Kidney (tissue), 22 donors: Measurements from ENCODE around the gene GPR37. TPM values are rescaled to one million over a fixed set of nuclear protein-coding genes. Genes with fewer than 3 reads are reported as not detected.
A peak's percentile ranks its signal among the peaks of the same experiment; 100 is the strongest.

ENCODE experiments used
- DNase-seq, 5 donors: peaks; one replicate each; pipeline ENCODE4 v3.0.0-alpha.2; 2013 to 2020
- FAIRE-seq: peaks from 2 replicates; lab custom pipeline; 2012; peaks lifted over from hg19 to GRCh38; lab: Jason Lieb, UNC
- H3K27ac ChIP-seq, 2 donors: one replicate each; pipeline ENCODE4 v1.7.0; 2013; ENCODE audit warnings: low read depth in 2 of 2, low read length in 2 of 2, inconsistent platforms in 1 of 2
- H3K27me3 ChIP-seq: one replicate; pipeline ENCODE4 v1.7.1; 2013; ENCODE audit warnings: low read length, inconsistent platforms; ENCODE audit not compliant: control insufficient read depth, insufficient read depth
- H3K36me3 ChIP-seq, 3 donors: one replicate each; pipeline versions ENCODE4 v1.7.0 to v1.7.1; 2013; ENCODE audit warnings: low read length in 3 of 3, control low read depth in 1 of 3, inconsistent platforms in 1 of 3; ENCODE audit not compliant: insufficient read depth in 3 of 3, control insufficient read depth in 2 of 3
- H3K4me1 ChIP-seq, 3 donors: one replicate each; pipeline versions ENCODE4 v1.7.0 to v1.7.1; 2013; ENCODE audit warnings: low read length in 3 of 3, inconsistent platforms in 1 of 3, low read depth in 1 of 3; ENCODE audit not compliant: control insufficient read depth in 2 of 3, insufficient read depth in 2 of 3
- H3K4me3 ChIP-seq, 3 donors: one replicate each; pipeline versions ENCODE4 v1.7.0 to v1.8.1; 2013; ENCODE audit warnings: low read length in 3 of 3, control low read depth in 1 of 3, inconsistent platforms in 1 of 3
- H3K9ac ChIP-seq, 3 donors: one replicate each; pipeline versions ENCODE4 v1.7.0 to v1.7.1; 2013; ENCODE audit warnings: low read length in 3 of 3, control low read depth in 1 of 3, inconsistent platforms in 1 of 3
- H3K9me3 ChIP-seq, 3 donors: one replicate each; pipeline versions ENCODE4 v1.7.0 to v1.7.1; 2013; ENCODE audit warnings: low read length in 3 of 3, control low read depth in 1 of 3, inconsistent platforms in 1 of 3; ENCODE audit not compliant: control insufficient read depth in 2 of 3, insufficient read depth in 1 of 3
- intact Hi-C: fragments of 100-400 bp; cut with DNase I; formaldehyde crosslinking; loops from one replicate; pipeline ENCODE4 v1.11.1; 2022
- long read RNA-seq, 10 donors: library from polyadenylated mRNA in 1 of 10; unstranded in 1 of 10; transcript quantifications; one replicate each; pipeline ENCODE4 v2.0.0 and lab custom pipeline, GENCODE V29; 2021 to 2026
- polyA plus RNA-seq: library from polyadenylated mRNA; stranded (reverse); fragments of 350-450 nt; fragmentation: Illumina TruSeq; extraction: RNeasy Lipid Tissue Mini Kit (QIAGEN cat#74804); gene quantifications from one replicate; pipeline ENCODE4 v1.2.3, GENCODE V29; 2014; ENCODE audit warnings: low read depth, low replicate concordance; ENCODE audit not compliant: insufficient read depth
- total RNA-seq: library from RNA; stranded (reverse); fragmentation: NEBNext Ultra II Directional; extraction: Animal tissue kit (Norgen Biotek cat#: 25700); gene quantifications from one replicate; pipeline ENCODE4 v1.2.1, GENCODE V29; 2021
- TF ChIP-seq, protein P1 (sequence below): IDR thresholded peaks from 3 replicates; pipeline ENCODE4 v1.5.1; 2012; ENCODE audit warnings: mild to moderate bottlenecking, moderate library complexity, borderline replicate concordance; ENCODE audit not compliant: insufficient read depth; ENCODE audit errors: extremely low read depth
- donor health status: control.
- donor health status: control.
- donor health status: control.
- donor health status: control.
- donor health status: control.
- donor health status: DM: yes; HTN: yes; CAD: no.
- donor health status: Normal renal cell carcinoma (clear cell type).

The GPR37 gene, protein sequence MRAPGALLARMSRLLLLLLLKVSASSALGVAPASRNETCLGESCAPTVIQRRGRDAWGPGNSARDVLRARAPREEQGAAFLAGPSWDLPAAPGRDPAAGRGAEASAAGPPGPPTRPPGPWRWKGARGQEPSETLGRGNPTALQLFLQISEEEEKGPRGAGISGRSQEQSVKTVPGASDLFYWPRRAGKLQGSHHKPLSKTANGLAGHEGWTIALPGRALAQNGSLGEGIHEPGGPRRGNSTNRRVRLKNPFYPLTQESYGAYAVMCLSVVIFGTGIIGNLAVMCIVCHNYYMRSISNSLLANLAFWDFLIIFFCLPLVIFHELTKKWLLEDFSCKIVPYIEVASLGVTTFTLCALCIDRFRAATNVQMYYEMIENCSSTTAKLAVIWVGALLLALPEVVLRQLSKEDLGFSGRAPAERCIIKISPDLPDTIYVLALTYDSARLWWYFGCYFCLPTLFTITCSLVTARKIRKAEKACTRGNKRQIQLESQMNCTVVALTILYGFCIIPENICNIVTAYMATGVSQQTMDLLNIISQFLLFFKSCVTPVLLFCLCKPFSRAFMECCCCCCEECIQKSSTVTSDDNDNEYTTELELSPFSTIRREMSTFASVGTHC
- total RNA-seq, result 4.4 TPM
- 0.60 TPM for polyA plus RNA-seq
- long read RNA-seq, donor 1, result 0 reads
- long read RNA-seq, donor 2, partial matches to known transcripts, result 0 of 2 reads
- long read RNA-seq, donor 2, other reads (novel, unspliced or antisense), result 0 of 2 reads
- long read RNA-seq, donor 3, partial matches to known transcripts, result 0 of 2 reads
- long read RNA-seq, donor 3, other reads (novel, unspliced or antisense), result 0 of 2 reads
- long read RNA-seq, donor 4, partial matches to known transcripts, result 0 of 2 reads
- long read RNA-seq, donor 4, other reads (novel, unspliced or antisense), result 0 of 2 reads
- long read RNA-seq, donor 5, result 0 reads
- long read RNA-seq, donor 6, result 0 reads
- long read RNA-seq, donor 7, transcript GPR37-201 (2 exons, 3,021 nt), result major isoform, 10 of 10 reads
- long read RNA-seq, donor 7, partial matches to known transcripts, result 0 of 10 reads
- long read RNA-seq, donor 7, other reads (novel, unspliced or antisense), result 0 of 10 reads
- long read RNA-seq, donor 8, partial matches to known transcripts, result 0 of 1 reads
- long read RNA-seq, donor 8, other reads (novel, unspliced or antisense), result 0 of 1 reads
- long read RNA-seq, donor 9, result 0 reads
- long read RNA-seq, donor 10, result 0 reads

DNA sequence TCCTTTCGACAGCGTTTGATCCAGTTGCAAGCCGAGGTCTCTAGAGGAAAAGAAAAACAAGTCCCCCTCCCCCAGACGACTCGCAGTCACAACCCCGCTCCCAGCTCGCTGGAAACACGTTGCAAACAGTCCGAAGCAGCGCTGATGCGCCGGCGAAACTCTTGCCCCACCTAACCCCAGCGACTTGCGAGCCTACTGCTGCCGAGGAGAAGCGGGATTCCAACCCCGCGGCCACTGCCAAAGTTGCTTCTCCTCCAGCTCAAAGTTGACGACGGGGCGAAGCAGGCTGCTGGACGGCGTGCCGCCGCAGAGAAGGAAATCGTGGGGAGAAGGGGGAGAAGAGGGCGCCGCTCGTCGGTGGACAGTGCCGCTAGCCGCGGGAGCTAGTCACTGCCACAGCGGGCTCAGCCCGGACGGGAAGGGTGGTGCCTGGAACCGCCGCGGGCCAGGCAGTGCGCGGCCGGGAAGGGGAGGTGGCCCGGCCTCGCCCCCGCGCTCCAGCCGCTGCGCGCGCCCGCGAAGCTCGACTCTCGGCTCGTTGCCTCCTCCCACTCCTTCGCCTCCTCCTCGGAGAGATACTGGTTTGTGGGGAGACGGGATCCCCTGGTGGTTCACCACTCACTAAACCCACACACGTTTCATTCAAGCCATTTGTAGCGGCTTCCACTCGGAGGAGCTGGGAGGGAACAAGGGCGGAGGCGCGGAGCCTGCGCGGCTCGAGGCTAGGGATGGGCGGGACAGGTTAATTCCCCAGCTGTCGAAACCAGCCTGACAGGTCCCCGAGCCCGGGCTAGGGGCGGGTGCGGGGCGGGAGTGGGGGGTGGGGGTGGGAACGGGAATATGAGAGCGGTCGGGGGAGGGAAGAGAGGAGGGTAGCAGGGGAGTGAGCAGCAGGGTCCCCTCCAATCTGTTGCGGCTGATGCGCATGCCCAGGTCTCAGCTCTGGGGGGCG lies at the start of gene GPR37:
Gene GPR37, minus strand, starts transcription at position 392 of the 952 bp plus-strand sequence. CDS start 816 bp downstream, outside the sequence.
- TF ChIP-seq, protein P1, sequence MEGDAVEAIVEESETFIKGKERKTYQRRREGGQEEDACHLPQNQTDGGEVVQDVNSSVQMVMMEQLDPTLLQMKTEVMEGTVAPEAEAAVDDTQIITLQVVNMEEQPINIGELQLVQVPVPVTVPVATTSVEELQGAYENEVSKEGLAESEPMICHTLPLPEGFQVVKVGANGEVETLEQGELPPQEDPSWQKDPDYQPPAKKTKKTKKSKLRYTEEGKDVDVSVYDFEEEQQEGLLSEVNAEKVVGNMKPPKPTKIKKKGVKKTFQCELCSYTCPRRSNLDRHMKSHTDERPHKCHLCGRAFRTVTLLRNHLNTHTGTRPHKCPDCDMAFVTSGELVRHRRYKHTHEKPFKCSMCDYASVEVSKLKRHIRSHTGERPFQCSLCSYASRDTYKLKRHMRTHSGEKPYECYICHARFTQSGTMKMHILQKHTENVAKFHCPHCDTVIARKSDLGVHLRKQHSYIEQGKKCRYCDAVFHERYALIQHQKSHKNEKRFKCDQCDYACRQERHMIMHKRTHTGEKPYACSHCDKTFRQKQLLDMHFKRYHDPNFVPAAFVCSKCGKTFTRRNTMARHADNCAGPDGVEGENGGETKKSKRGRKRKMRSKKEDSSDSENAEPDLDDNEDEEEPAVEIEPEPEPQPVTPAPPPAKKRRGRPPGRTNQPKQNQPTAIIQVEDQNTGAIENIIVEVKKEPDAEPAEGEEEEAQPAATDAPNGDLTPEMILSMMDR, result no peak
- no peaks in the 10 kb centered on the region for H3K9me3 ChIP-seq
- peaks cover 7% of the 10 kb centered on the region for H3K27me3 ChIP-seq
- no peak within 1 kb of the TSS for H3K27ac ChIP-seq
- H3K36me3 ChIP-seq, result no peaks in the 10 kb centered on the region
- DNase-seq (peak; percentile 76 to 87 (median 82)), FAIRE-seq (no peak)
- peak within 1 kb of the TSS in 1 of 3 donors; percentile 54 for H3K9ac ChIP-seq
- intact Hi-C loops, result no loop called here
- peak within 1 kb of the TSS; percentile 38 to 67 (median 43) for H3K4me3 ChIP-seq
- peaks cover 0 to 2% (median 0%) of the 10 kb centered on the region in 3 donors for H3K4me1 ChIP-seq

DNA sequence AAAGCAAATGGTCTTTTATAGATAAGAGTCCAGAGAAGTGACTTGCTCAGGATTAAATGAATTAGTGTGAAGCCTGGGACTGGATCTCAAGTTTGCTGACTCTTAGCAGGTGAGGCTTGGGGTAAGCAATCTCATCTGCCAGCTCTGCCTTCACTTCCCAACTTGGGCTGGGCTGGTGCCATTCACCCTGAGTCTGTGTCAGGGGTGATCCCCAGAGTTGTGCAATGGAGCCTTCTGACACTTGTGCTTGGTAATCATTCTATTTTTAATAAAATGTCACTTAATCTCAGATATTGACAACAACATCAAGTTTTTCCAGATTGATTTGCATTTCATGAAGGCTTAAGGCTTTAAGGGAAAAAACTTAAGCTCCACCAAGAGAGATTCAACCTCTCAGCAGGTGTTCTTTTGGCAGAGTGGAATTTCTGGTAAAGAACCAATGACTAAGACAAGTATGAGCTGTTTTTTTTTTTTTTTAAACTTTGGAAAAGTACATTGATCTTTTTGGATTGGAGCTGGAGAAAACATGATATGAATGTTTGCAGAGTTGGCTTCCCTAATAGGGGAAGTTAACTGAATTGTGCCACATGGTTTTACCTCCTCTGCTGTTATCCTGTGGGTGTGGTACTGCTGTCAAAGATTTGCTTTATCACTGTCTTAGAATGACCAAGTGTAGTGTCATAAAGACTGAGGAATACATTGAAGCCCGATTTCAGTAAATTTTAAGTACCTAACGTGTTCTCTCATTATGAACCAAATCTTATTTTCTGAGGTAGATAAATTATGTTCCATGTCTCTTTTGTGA lies 48.6 kb upstream of the GPR37 start:
- Histone ChIP-seq H3K4me1 (no peaks in the 10 kb centered on the region), H3K9me3 (no peaks in the 10 kb centered on the region), H3K27me3 (no peaks in the 10 kb centered on the region), H3K9ac (no peak overlapping the region), H3K27ac (no peak overlapping the region), H3K36me3 (no peaks in the 10 kb centered on the region), H3K4me3 (no peak overlapping the region)
- TF ChIP-seq, protein P1, result no peak
- no peak for FAIRE-seq
- no peak for DNase-seq
- intact Hi-C loops, result no loop called here
